Spleen (tissue), 7 donors: Measurements from ENCODE around the gene RBM20.

ENCODE experiments used
- CTCF ChIP-seq, 11 experiments: fragments of 200-600 bp in 7 of 11; fragments of 450-650 bp in 4 of 11; sonication (generic) in 4 of 11; IDR thresholded peaks in 8 of 11; conservative IDR thresholded peaks in 3 of 11; 1 replicate in 7 of 11; 2 replicates in 4 of 11; pipeline versions ENCODE4 v1.4.0 to v1.8.0; 2016 to 2021; ENCODE audit warnings: antibody characterized with exemption in 11 of 11, inconsistent platforms in 4 of 11, mild to moderate bottlenecking in 1 of 11
- POLR2A ChIP-seq, 3 donors: fragments of 450-650 bp; IDR thresholded peaks; one replicate each; pipeline ENCODE4 v1.5.1; 2017; ENCODE audit warnings: antibody characterized with exemption in 3 of 3, mild to moderate bottlenecking in 1 of 3
- POLR2AphosphoS5 ChIP-seq, 3 donors: sonication (generic); formaldehyde crosslinking; IDR thresholded peaks; one replicate each; pipeline ENCODE4 v1.5.1; 2017; ENCODE audit warnings: antibody characterized with exemption in 3 of 3
- donor health status: DM: no; HTN: no; CAD: no; lungs with moderate emphysema.
- donor health status: DM: no; HTN: no; CAD: no.
- donor health status: DM: no; HTN: no; CAD: no.

GRCh38 chr10:110629680-110630191 is 14.4 kb upstream of the RBM20 start:
- TF ChIP-seq CTCF (IDR thresholded peaks at IDR 0.05 in 8 of 11, conservative IDR thresholded peaks at IDR 0.05 in 3 of 11) = no peak
- no peak for TF ChIP-seq POLR2AphosphoS5 (IDR thresholded peaks at IDR 0.05)
- no peak for TF ChIP-seq POLR2A (IDR thresholded peaks at IDR 0.05)
